ENCODE measurements around the gene RPL18A. TPM values are rescaled to one million over a fixed set of nuclear protein-coding genes. Genes with fewer than 3 reads are reported as not detected.

RPL18A gene
- total and polyA plus RNA-seq, 4 donors, result 452 to 870 (median 477) TPM

GRCh38 chr19:17846146-17846545 is 13.6 kb upstream of the RPL18A start:
- peaks cover 0 to 1% (median 0%) of the 10 kb centered on the region in 4 donors for H3K36me3 ChIP-seq (ENCODE audit: control insufficient read depth in 4 of 4, insufficient read depth in 3 of 4, low read depth in 1 of 4, low read length in 3 of 4)
- DNase-seq (ENCODE audit: low spot score), result no peak
- no peak overlapping the region for H3K4me3 ChIP-seq (ENCODE audit: low read depth in 1 of 3, low read length in 3 of 3)
- peaks cover 0 to 5% (median 0%) of the 10 kb centered on the region in 4 donors for H3K4me1 ChIP-seq (ENCODE audit: control insufficient read depth in 4 of 4, insufficient read depth in 4 of 4, low read length in 3 of 4)
- WGBS, result 74% methylated on average over 8 of the region's 8 CpGs
- H3K27ac ChIP-seq (ENCODE audit: low read depth in 1 of 2, low read length in 2 of 2), result no peak overlapping the region
- peaks cover 0 to 2% (median 0%) of the 10 kb centered on the region in 4 donors for H3K9me3 ChIP-seq (ENCODE audit: control insufficient read depth in 4 of 4, low read length in 3 of 4)
- no peak for TF ChIP-seq HNF4A (conservative IDR thresholded peaks at IDR 0.05)
- no peak for TF ChIP-seq ZBTB33 (IDR thresholded peaks at IDR 0.05)
- TF ChIP-seq RAD21 (IDR thresholded peaks at IDR 0.05), result no peak
- TF ChIP-seq JUND (IDR thresholded peaks at IDR 0.05), result no peak
- no peak for TF ChIP-seq YY1 (IDR thresholded peaks at IDR 0.05)
- TF ChIP-seq CTCF (IDR thresholded peaks at IDR 0.05; ENCODE audit: low read depth, low read length, missing input control), result no peak
- no peak for TF ChIP-seq HNF4G (IDR thresholded peaks at IDR 0.05)
- no peak for TF ChIP-seq FOXA2 (IDR thresholded peaks at IDR 0.05)
- TF ChIP-seq TAF1 (conservative IDR thresholded peaks at IDR 0.05), result no peak
- TF ChIP-seq GABPA (IDR thresholded peaks at IDR 0.05 in 1 of 2, conservative IDR thresholded peaks at IDR 0.05 in 1 of 2), result no peak
- no peak for TF ChIP-seq SP1 (IDR thresholded peaks at IDR 0.05)
- no peak for TF ChIP-seq FOXA1 (IDR thresholded peaks at IDR 0.05)
- TF ChIP-seq RXRA (IDR thresholded peaks at IDR 0.05), result no peak
- no peak for TF ChIP-seq EGR1 (IDR thresholded peaks at IDR 0.05; ENCODE audit: low read depth in 2 of 2)
- no peak for TF ChIP-seq REST (IDR thresholded peaks at IDR 0.05)
- H3K9ac ChIP-seq (ENCODE audit: low read depth in 1 of 2, low read length in 2 of 2), result no peak overlapping the region
- H3K27me3 ChIP-seq (ENCODE audit: control insufficient read depth in 4 of 4, insufficient read depth in 4 of 4, low read length in 3 of 4), result peaks cover 0 to 7% (median 0%) of the 10 kb centered on the region in 4 donors

- peak; percentile 46 for DNase-seq (ENCODE audit: low spot score)
- TF ChIP-seq YY1 (IDR thresholded peaks at IDR 0.05) (no peak), ATF3 (IDR thresholded peaks at IDR 0.05) (no peak), GABPA (IDR thresholded peaks at IDR 0.05 in 1 of 2, conservative IDR thresholded peaks at IDR 0.05 in 1 of 2) (no peak), NR2F2 (IDR thresholded peaks at IDR 0.05) (no peak)
- Histone ChIP-seq H3K36me3 (ENCODE audit: control insufficient read depth in 4 of 4, insufficient read depth in 3 of 4, low read depth in 1 of 4, low read length in 3 of 4) (no peaks in the 10 kb centered on the region), H3K9me3 (ENCODE audit: control insufficient read depth in 4 of 4, low read length in 3 of 4) (no peaks in the 10 kb centered on the region), H3K27me3 (ENCODE audit: control insufficient read depth in 4 of 4, insufficient read depth in 4 of 4, low read length in 3 of 4) (peaks cover 0 to 2% (median 0%) of the 10 kb centered on the region in 4 donors), H3K4me1 (ENCODE audit: control insufficient read depth in 4 of 4, insufficient read depth in 4 of 4, low read length in 3 of 4) (no peaks in the 10 kb centered on the region), H3K9ac (ENCODE audit: low read depth in 1 of 2, low read length in 2 of 2) (peak within 1 kb of the TSS in 1 of 2 donors; percentile 39), H3K4me3 (ENCODE audit: low read depth in 1 of 3, low read length in 3 of 3) (peak within 1 kb of the TSS; percentile 28 to 49 (median 43)), H3K27ac (ENCODE audit: low read depth in 1 of 2, low read length in 2 of 2) (peak within 1 kb of the TSS; percentile 70 to 78)
- 10% methylated on average over 40 of the region's 40 CpGs for WGBS
Observed at GRCh38 chr19:17847538-17848366, 12.0 kb upstream of the RPL18A start, which contains the start of gene JAK3. JAK3 (minus strand) TSS chr19:17847982; CDS start chr19:17844417, 3,565 bp downstream.
